Body of pancreas (tissue), 4 donors: ENCODE results near the gene CDH6.

ENCODE experiments used
- POLR2A ChIP-seq, 3 donors: fragments of 450-650 bp; IDR thresholded peaks; one replicate each; pipeline ENCODE4 v1.6.1; 2016; ENCODE audit warnings: antibody characterized with exemption in 3 of 3, mild to moderate bottlenecking in 2 of 3
- TF ChIP-seq, protein P1 (sequence below), 7 experiments: fragments of 450-650 bp in 4 of 7; fragments of 200-600 bp in 3 of 7; sonication (generic) in 3 of 7; IDR thresholded peaks; one replicate each; pipeline ENCODE4 v1.5.1; 2016 to 2019; ENCODE audit warnings: antibody characterized with exemption in 7 of 7

DNA sequence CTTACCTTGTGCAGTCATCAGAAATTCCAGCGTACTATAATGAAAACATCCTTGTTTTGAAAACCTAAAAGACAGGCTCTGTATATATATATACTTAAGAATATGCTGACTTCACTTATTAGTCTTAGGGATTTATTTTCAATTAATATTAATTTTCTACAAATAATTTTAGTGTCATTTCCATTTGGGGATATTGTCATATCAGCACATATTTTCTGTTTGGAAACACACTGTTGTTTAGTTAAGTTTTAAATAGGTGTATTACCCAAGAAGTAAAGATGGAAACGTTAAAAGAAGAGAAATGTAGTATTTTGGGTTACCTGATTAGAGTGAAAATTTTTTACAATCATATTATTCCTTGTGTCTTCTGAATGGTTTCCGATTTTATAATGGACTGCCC is 131.4 kb downstream of the CDH6 start:
- no peak for TF ChIP-seq POLR2A (IDR thresholded peaks at IDR 0.05)
- TF ChIP-seq, protein P1, sequence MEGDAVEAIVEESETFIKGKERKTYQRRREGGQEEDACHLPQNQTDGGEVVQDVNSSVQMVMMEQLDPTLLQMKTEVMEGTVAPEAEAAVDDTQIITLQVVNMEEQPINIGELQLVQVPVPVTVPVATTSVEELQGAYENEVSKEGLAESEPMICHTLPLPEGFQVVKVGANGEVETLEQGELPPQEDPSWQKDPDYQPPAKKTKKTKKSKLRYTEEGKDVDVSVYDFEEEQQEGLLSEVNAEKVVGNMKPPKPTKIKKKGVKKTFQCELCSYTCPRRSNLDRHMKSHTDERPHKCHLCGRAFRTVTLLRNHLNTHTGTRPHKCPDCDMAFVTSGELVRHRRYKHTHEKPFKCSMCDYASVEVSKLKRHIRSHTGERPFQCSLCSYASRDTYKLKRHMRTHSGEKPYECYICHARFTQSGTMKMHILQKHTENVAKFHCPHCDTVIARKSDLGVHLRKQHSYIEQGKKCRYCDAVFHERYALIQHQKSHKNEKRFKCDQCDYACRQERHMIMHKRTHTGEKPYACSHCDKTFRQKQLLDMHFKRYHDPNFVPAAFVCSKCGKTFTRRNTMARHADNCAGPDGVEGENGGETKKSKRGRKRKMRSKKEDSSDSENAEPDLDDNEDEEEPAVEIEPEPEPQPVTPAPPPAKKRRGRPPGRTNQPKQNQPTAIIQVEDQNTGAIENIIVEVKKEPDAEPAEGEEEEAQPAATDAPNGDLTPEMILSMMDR (IDR thresholded peaks at IDR 0.05): no peak
